ENCODE data around the gene LYRM2. TPM values are rescaled to one million over a fixed set of nuclear protein-coding genes. Genes with fewer than 3 reads are reported as not detected.

Gene LYRM2
- total and polyA plus RNA-seq, 2 of the 8 experiments (the other 6 are each of a cell fraction or from before 2014, with no cell fraction given), result 7.3 to 25.7 TPM

GRCh38 chr6:89542866-89543265 lies 95.7 kb downstream of the LYRM2 start:
- H3K4me1 ChIP-seq (replicated peaks in 1 of 4; ENCODE audit: control insufficient read depth in 3 of 4, insufficient read depth in 4 of 4, low read length in 3 of 4), result peaks cover 0 to 1% (median 0%) of the 10 kb centered on the region in 4 experiments; a peak in 1 of 7 replicates
- no peak overlapping the region for H2AK5ac ChIP-seq (ENCODE audit: low read depth, low read length)
- H3K4me2 ChIP-seq (ENCODE audit: insufficient read depth in 1 of 2, low read depth in 2 of 2, low read length in 2 of 2), result no peak overlapping the region
- H3K27me3 ChIP-seq (replicated peaks in 1 of 4; ENCODE audit: control insufficient read depth in 3 of 4, extremely low read depth in 1 of 4, insufficient read depth in 3 of 4, low read length in 3 of 4), result no peaks in the 10 kb centered on the region
- H3K14ac ChIP-seq (ENCODE audit: insufficient read length), result no peak overlapping the region
- H3K79me1 ChIP-seq (ENCODE audit: low read depth, low read length), result no peaks in the 10 kb centered on the region
- no peak overlapping the region for H4K91ac ChIP-seq (replicated peaks; ENCODE audit: insufficient read length, low read length)
- no peak overlapping the region for H3K23ac ChIP-seq (ENCODE audit: insufficient read length)
- DNase-seq (ENCODE audit: low read depth in 1 of 2, low spot score in 2 of 2), result no peak
- no peak overlapping the region for H2BK5ac ChIP-seq (ENCODE audit: low read depth, low read length)
- no peak overlapping the region for H4K8ac ChIP-seq (ENCODE audit: extremely low read depth, insufficient read depth, low read length)
- H3K23me2 ChIP-seq (ENCODE audit: low read depth, low read length), result no peaks in the 10 kb centered on the region
- no peak overlapping the region for H3K4me3 ChIP-seq (ENCODE audit: extremely low read depth in 1 of 4, insufficient read depth in 2 of 4, low read depth in 3 of 4, low read length in 4 of 4)
- H2BK20ac ChIP-seq (ENCODE audit: low read length), result no peak overlapping the region
- H3K56ac ChIP-seq (replicated peaks; ENCODE audit: insufficient read length, low read depth, low read length), result no peak overlapping the region
- H3K4ac ChIP-seq (replicated peaks; ENCODE audit: insufficient read length, low read depth, low read length), result no peak overlapping the region
- H2BK120ac ChIP-seq (replicated peaks; ENCODE audit: low read depth, low read length), result no peak overlapping the region
- H3K9me3 ChIP-seq (ENCODE audit: insufficient read depth in 2 of 2, low read depth in 1 of 2, low read length in 1 of 2), result no peaks in the 10 kb centered on the region
- no peaks in the 10 kb centered on the region for H3K79me2 ChIP-seq (ENCODE audit: control insufficient read depth in 1 of 2, insufficient read depth in 2 of 2, low read length in 2 of 2)
- H3K9ac ChIP-seq (replicated peaks in 1 of 4; ENCODE audit: extremely low read depth in 1 of 4, low read depth in 3 of 4, low read length in 3 of 4), result no peak overlapping the region
- H2BK15ac ChIP-seq (ENCODE audit: low read length), result no peak overlapping the region
- no peak overlapping the region for H2BK12ac ChIP-seq (ENCODE audit: low read depth, low read length)
- no peaks in the 10 kb centered on the region for H4K20me1 ChIP-seq (replicated peaks in 1 of 2; ENCODE audit: control insufficient read depth in 1 of 2, insufficient read depth in 2 of 2, low read length in 2 of 2)
- ChIA-PET CTCF (ENCODE audit: partially characterized antibody) (interaction anchor here (0.7 to 1.3 kb wide), 4 partner anchors 9 to 110 kb away, joined by 3 to 4 read pairs (median 4); no protein-coding TSS in a partner anchor), POLR2A (ENCODE audit: partially characterized antibody) (no interaction called here)
- H2AFZ ChIP-seq (ENCODE audit: low read length), result no peak overlapping the region
- H3K27ac ChIP-seq (ENCODE audit: low read depth, low read length), result no peak overlapping the region
- H3K36me3 ChIP-seq (ENCODE audit: control insufficient read depth in 2 of 4, insufficient read depth in 4 of 4, low read length in 3 of 4), result no peaks in the 10 kb centered on the region
- 94% methylated on average over 3 of the region's 3 CpGs; no CpG with 5 or more reads in 1 of the 2 experiments for WGBS, 2 experiments (ENCODE audit: extremely low coverage in 1 of 2, insufficient coverage in 1 of 2, insufficient read length in 1 of 2, insufficient replicate concordance in 2 of 2, low coverage in 1 of 2, low lambda C conversion rate in 2 of 2, missing lambda C conversion rate in 1 of 2)
- no peak overlapping the region for H4K5ac ChIP-seq (ENCODE audit: insufficient read length, low read depth, low read length)
- H3K18ac ChIP-seq (ENCODE audit: extremely low read depth, low read length), result no peak overlapping the region
- FAIRE-seq, result no peak
- TF ChIP-seq CHD2 (IDR thresholded peaks at IDR 0.05; ENCODE audit: low read length) (no peak), TCF12 (IDR thresholded peaks at IDR 0.05; ENCODE audit: low read depth, low read length) (no peak), SAP30 (IDR thresholded peaks at IDR 0.05; ENCODE audit: insufficient read depth, insufficient replicate concordance, low read length) (no peak), NANOG (IDR thresholded peaks at IDR 0.05; ENCODE audit: insufficient read depth, low read depth, low read length, poor library complexity, severe bottlenecking) (no peak), BRCA1 (IDR thresholded peaks at IDR 0.05; ENCODE audit: low read depth, low read length) (no peak), CBX8 (IDR thresholded peaks at IDR 0.05; ENCODE audit: borderline replicate concordance, low read depth, low read length) (no peak), JUN (IDR thresholded peaks at IDR 0.05; ENCODE audit: low read depth, low read length) (no peak), SP2 (IDR thresholded peaks at IDR 0.05; ENCODE audit: low read length) (no peak), CREB1 (IDR thresholded peaks at IDR 0.05) (no peak), SRF (IDR thresholded peaks at IDR 0.05; ENCODE audit: low read depth, low read length) (no peak), JUND (IDR thresholded peaks at IDR 0.05; ENCODE audit: low read length) (no peak), TEAD4 (IDR thresholded peaks at IDR 0.05; ENCODE audit: low read depth, low read length) (no peak), POLR2AphosphoS5 (IDR thresholded peaks at IDR 0.05; ENCODE audit: low read depth, low read length) (no peak), ATF2 (IDR thresholded peaks at IDR 0.05; ENCODE audit: low read length) (no peak)
